HCT116 (cell line): ENCODE data around the gene ATP8A2. TPM values are rescaled to one million over a fixed set of nuclear protein-coding genes. Genes with fewer than 3 reads are reported as not detected.

Source experiments
- ATAC-seq: fragments of 200-7000 bp; cut with Tn5 transposase; 2 replicates; pipeline ENCODE4 v1.9.1; 2020; ENCODE audit warnings: mild to moderate bottlenecking, moderate library complexity
- BruUV-seq: library from RNA; stranded (reverse); fragments of 400-500 nt; replicated peaks from 2 replicates; lab custom pipeline; 2021; lab: Mats Ljungman, UMichigan
- CTCF ChIA-PET: fragments of 300-600 bp; sonication (Branson Sonifier 250); formaldehyde crosslinking; loops from one replicate; lab custom pipeline; 2021; ENCODE audit warnings: antibody characterized with exemption; lab: Charles Lee
- POLR2A ChIA-PET: fragments of 300-600, 350-600 bp; sonication (Branson Sonifier 250); formaldehyde crosslinking; loops from one replicate; lab custom pipeline; 2021; ENCODE audit warnings: antibody characterized with exemption; lab: Charles Lee
- RAD21 ChIA-PET, 2 experiments: fragments of 300-600 bp; sonication (Branson Sonifier 250); formaldehyde crosslinking; loops; one replicate each; lab custom pipeline; 2023; ENCODE audit warnings: low total read pairs in 2 of 2; ENCODE audit not compliant: uncharacterized antibody in 2 of 2, unreplicated experiment in 2 of 2, low non-redundant PET in 1 of 2; lab: Charles Lee
- DNase-seq: peaks from one replicate; pipeline ENCODE4 v3.0.0-alpha.2; 2010; ENCODE audit warnings: low read depth, low spot score
- H2AFZ ChIP-seq: fragments of 200-600 bp; shearing (Covaris generic), sonication (generic); 2 replicates; pipeline ENCODE4 v1.6.1; 2017; ENCODE audit warnings: low read depth, mixed run types, mixed read lengths, antibody characterized with exemption, low read length; ENCODE audit not compliant: poor library complexity, severe bottlenecking
- H3K27ac ChIP-seq: 2 replicates; pipeline ENCODE4 v1.5.1; 2012; ENCODE audit warnings: low read depth, low read length
- H3K27me3 ChIP-seq: fragments of 200-600 bp; sonication (generic); 2 replicates; pipeline ENCODE4 v1.6.1; 2016; ENCODE audit warnings: mixed run types, low read length, mixed read lengths; ENCODE audit not compliant: insufficient read depth
- H3K36me3 ChIP-seq, 2 experiments: fragments of 200-500 bp in 1 of 2; fragments of 200-600 bp in 1 of 2; sonication (Bioruptor generic) in 1 of 2; sonication (generic) in 1 of 2; 2 replicates each; pipeline versions ENCODE4 v1.5.1 to v1.6.1; 2014 to 2016; ENCODE audit warnings: low read length in 2 of 2, inconsistent platforms in 1 of 2, mixed read lengths in 1 of 2, mixed run types in 1 of 2; ENCODE audit not compliant: insufficient read depth in 2 of 2, control insufficient read depth in 1 of 2
- H3K4me1 ChIP-seq, 2 experiments: fragments of 200-600 bp in 1 of 2; sonication (generic) in 1 of 2; 2 replicates each; pipeline versions ENCODE4 v1.5.1 to v1.6.1; 2012 to 2017; ENCODE audit warnings: low read length in 2 of 2, inconsistent platforms in 1 of 2, mild to moderate bottlenecking in 1 of 2, mixed read lengths in 1 of 2, mixed run types in 1 of 2, moderate library complexity in 1 of 2; ENCODE audit not compliant: insufficient read depth in 2 of 2, control insufficient read depth in 1 of 2
- H3K4me2 ChIP-seq: fragments of 200-600 bp; sonication (generic); 2 replicates; pipeline ENCODE4 v1.6.1; 2017; ENCODE audit warnings: mixed run types, low read length, mixed read lengths
- H3K4me3 ChIP-seq, 2 experiments: fragments of 200-600 bp in 1 of 2; sonication (generic) in 1 of 2; replicated peaks in 1 of 2; 2 replicates each; pipeline ENCODE4 v1.5.1; 2011 to 2016; ENCODE audit warnings: low read length in 2 of 2, control low read depth in 1 of 2, low read depth in 1 of 2, mild to moderate bottlenecking in 1 of 2, mixed read lengths in 1 of 2, mixed run types in 1 of 2
- H3K79me2 ChIP-seq: fragments of 200-600 bp; sonication (generic); 2 replicates; pipeline ENCODE4 v1.6.1; 2017; ENCODE audit warnings: mild to moderate bottlenecking, mixed run types, low read length, moderate library complexity, mixed read lengths; ENCODE audit not compliant: insufficient read depth
- H3K9ac ChIP-seq: fragments of 200-600 bp; sonication (generic); 2 replicates; pipeline ENCODE4 v1.6.1; 2016; ENCODE audit warnings: low read length, mixed read lengths
- H3K9me2 ChIP-seq: fragments of 200-600 bp; sonication (generic), shearing (Covaris generic); 2 replicates; pipeline ENCODE4 v1.6.1; 2017; ENCODE audit warnings: mixed run types, mild to moderate bottlenecking, moderate library complexity; ENCODE audit not compliant: insufficient read depth
- H3K9me3 ChIP-seq, 2 experiments: fragments of 200-500 bp in 1 of 2; fragments of 200-600 bp in 1 of 2; sonication (Bioruptor generic) in 1 of 2; sonication (generic) in 1 of 2; 2 replicates each; pipeline ENCODE4 v1.6.1; 2014 to 2017; ENCODE audit warnings: low read length in 2 of 2, mixed read lengths in 2 of 2, inconsistent platforms in 1 of 2, low read depth in 1 of 2, mild to moderate bottlenecking in 1 of 2, mixed run types in 1 of 2, moderate library complexity in 1 of 2; ENCODE audit not compliant: control insufficient read depth in 1 of 2, insufficient read depth in 1 of 2
- H4K20me1 ChIP-seq: fragments of 200-600 bp; sonication (generic), shearing (Covaris generic); 2 replicates; pipeline ENCODE4 v1.6.1; 2017; ENCODE audit warnings: mixed run types, mild to moderate bottlenecking, moderate library complexity; ENCODE audit not compliant: insufficient read depth
- EGR1 ChIP-seq: IDR thresholded peaks from 2 replicates; pipeline ENCODE4 v1.6.1; 2012; ENCODE audit warnings: low read depth
- ELF1 ChIP-seq: IDR thresholded peaks from 2 replicates; pipeline ENCODE4 v1.6.1; 2012; ENCODE audit warnings: low read depth, borderline replicate concordance
- POLR2AphosphoS5 ChIP-seq: IDR thresholded peaks from 2 replicates; pipeline ENCODE4 v1.6.1; 2011; ENCODE audit warnings: mild to moderate bottlenecking, low read depth, low read length, moderate library complexity
- REST ChIP-seq: IDR thresholded peaks from 2 replicates; pipeline ENCODE4 v1.6.1; 2012; ENCODE audit warnings: low read depth
- SIN3A ChIP-seq: IDR thresholded peaks from 2 replicates; pipeline ENCODE4 v1.6.1; 2012; ENCODE audit warnings: low read depth
- SP1 ChIP-seq: IDR thresholded peaks from 2 replicates; pipeline ENCODE4 v1.6.1; 2012; ENCODE audit warnings: low read depth
- SRF ChIP-seq: IDR thresholded peaks from 2 replicates; pipeline ENCODE4 v1.6.1; 2012; ENCODE audit warnings: low read depth
- TCF7L2 ChIP-seq: IDR thresholded peaks from 2 replicates; pipeline ENCODE4 v1.7.0; 2011; ENCODE audit warnings: borderline replicate concordance, inconsistent platforms; ENCODE audit not compliant: insufficient read depth, insufficient read length; ENCODE audit errors: extremely low read depth
- ZBTB33 ChIP-seq: IDR thresholded peaks from 2 replicates; pipeline ENCODE4 v1.6.1; 2011; ENCODE audit warnings: mild to moderate bottlenecking, low read length, moderate library complexity; ENCODE audit not compliant: insufficient replicate concordance; ENCODE audit errors: extremely low read depth
- ZFX ChIP-seq: fragments of 450-650 bp; IDR thresholded peaks from 2 replicates; pipeline ENCODE4 v1.6.1; 2017
- intact Hi-C: fragments of 100-400 bp; cut with micrococcal nuclease; formaldehyde crosslinking; loops from 2 replicates; pipeline ENCODE4 v1.10.0; 2022
- total RNA-seq: library from RNA; stranded (reverse); gene quantifications from one replicate; pipeline ENCODE4 v1.2.1, GENCODE V29; 2021; ENCODE audit not compliant: unreplicated experiment
- TF ChIP-seq, protein P1 (sequence below), 3 experiments: fragments of 200-600 bp in 1 of 3; sonication (generic) in 1 of 3; IDR thresholded peaks in 2 of 3; conservative IDR thresholded peaks in 1 of 3; 2 replicates each; pipeline ENCODE4 v1.5.1; 2012 to 2017; ENCODE audit warnings: low read depth in 2 of 3, low read length in 2 of 3, antibody characterized with exemption in 1 of 3, borderline replicate concordance in 1 of 3, control low read depth in 1 of 3, mild to moderate bottlenecking in 1 of 3, mixed read lengths in 1 of 3, mixed run types in 1 of 3, moderate library complexity in 1 of 3; ENCODE audit not compliant: insufficient read depth in 1 of 3

Gene ATP8A2
- total RNA-seq, 1 experiment from 2014 or later, result not detected

GRCh38 chr13:25990801-25991200 lies 619.0 kb downstream of the ATP8A2 start:
- no peak for DNase-seq
- CTCF ChIA-PET, result no interaction called here
- H3K4me3 ChIP-seq, result no peak overlapping the region
- POLR2A ChIA-PET, result no interaction called here
- H3K9ac ChIP-seq, result no peak overlapping the region
- intact Hi-C loops, result no loop called here
- RAD21 ChIA-PET, result no interaction called here
- H3K27ac ChIP-seq, result no peak overlapping the region
- no peaks in the 10 kb centered on the region for H3K9me3 ChIP-seq
- no peak for ATAC-seq
- no TSS peak for BruUV-seq
- H3K9me2 ChIP-seq, result no peaks in the 10 kb centered on the region
- no peak for TF ChIP-seq SP1
- TF ChIP-seq, protein P1, sequence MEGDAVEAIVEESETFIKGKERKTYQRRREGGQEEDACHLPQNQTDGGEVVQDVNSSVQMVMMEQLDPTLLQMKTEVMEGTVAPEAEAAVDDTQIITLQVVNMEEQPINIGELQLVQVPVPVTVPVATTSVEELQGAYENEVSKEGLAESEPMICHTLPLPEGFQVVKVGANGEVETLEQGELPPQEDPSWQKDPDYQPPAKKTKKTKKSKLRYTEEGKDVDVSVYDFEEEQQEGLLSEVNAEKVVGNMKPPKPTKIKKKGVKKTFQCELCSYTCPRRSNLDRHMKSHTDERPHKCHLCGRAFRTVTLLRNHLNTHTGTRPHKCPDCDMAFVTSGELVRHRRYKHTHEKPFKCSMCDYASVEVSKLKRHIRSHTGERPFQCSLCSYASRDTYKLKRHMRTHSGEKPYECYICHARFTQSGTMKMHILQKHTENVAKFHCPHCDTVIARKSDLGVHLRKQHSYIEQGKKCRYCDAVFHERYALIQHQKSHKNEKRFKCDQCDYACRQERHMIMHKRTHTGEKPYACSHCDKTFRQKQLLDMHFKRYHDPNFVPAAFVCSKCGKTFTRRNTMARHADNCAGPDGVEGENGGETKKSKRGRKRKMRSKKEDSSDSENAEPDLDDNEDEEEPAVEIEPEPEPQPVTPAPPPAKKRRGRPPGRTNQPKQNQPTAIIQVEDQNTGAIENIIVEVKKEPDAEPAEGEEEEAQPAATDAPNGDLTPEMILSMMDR (IDR thresholded peaks at IDR 0.05 in 2 of 3, conservative IDR thresholded peaks at IDR 0.05 in 1 of 3; ENCODE audit: borderline replicate concordance in 1 of 3, insufficient read depth in 1 of 3, low read depth in 2 of 3, low read length in 2 of 3), result no peak
- TF ChIP-seq SRF, result no peak
- TF ChIP-seq ZFX, result no peak
- TF ChIP-seq SIN3A, result no peak
- no peak for TF ChIP-seq EGR1
- no peak for TF ChIP-seq REST
- TF ChIP-seq POLR2AphosphoS5, result no peak
- no peak for TF ChIP-seq ZBTB33
- no peak for TF ChIP-seq ELF1
- no peak for TF ChIP-seq TCF7L2
- no peak overlapping the region for H3K4me2 ChIP-seq
- no peaks in the 10 kb centered on the region for H4K20me1 ChIP-seq
- H3K36me3 ChIP-seq, result no peaks in the 10 kb centered on the region
- H3K4me1 ChIP-seq, result no peaks in the 10 kb centered on the region
- H3K79me2 ChIP-seq, result no peaks in the 10 kb centered on the region
- H2AFZ ChIP-seq, result no peak overlapping the region
- H3K27me3 ChIP-seq, result peaks cover 13% of the 10 kb centered on the region
